OCI-LY1 (cell line): ENCODE measurements around the gene ENO4.

ENCODE experiments used
- CTCF ChIP-seq: fragments of 200-600 bp; sonication (generic), shearing (Covaris generic); IDR thresholded peaks from 2 replicates; pipeline ENCODE4 v1.5.1; 2017; ENCODE audit warnings: mild to moderate bottlenecking, antibody characterized with exemption, low read length, moderate library complexity, mixed read lengths
- EZH2 ChIP-seq: fragments of 200-600 bp; sonication (generic), shearing (Covaris generic); IDR thresholded peaks from 2 replicates; pipeline ENCODE4 v1.8.0; 2017; ENCODE audit warnings: borderline replicate concordance, mixed run types, mild to moderate bottlenecking, antibody characterized with exemption, low read length, moderate library complexity, mixed read lengths

DNA sequence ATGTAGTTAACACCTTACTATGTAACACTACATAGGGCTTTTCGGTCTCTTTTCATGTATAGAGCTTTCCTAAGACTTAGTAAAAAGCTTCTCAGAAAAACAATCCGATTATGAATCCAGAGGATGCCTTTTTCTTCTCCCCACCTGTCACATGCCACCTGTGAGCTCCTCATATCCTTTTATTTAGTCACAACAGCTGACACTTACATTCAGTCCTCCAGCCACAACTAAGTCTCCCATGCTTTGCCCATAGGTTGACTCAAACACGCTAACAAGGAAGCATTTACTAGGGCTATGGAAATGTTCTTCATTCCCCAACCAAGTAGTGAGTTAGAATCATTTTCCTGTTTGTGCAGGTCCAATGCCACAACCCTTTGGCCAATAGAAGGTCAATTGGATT is 7.9 kb downstream of the ENO4 start:
- no peak for TF ChIP-seq EZH2
- TF ChIP-seq CTCF: no peak
